Measurements from ENCODE around the gene DICER1.

The DICER1 gene

DNA sequence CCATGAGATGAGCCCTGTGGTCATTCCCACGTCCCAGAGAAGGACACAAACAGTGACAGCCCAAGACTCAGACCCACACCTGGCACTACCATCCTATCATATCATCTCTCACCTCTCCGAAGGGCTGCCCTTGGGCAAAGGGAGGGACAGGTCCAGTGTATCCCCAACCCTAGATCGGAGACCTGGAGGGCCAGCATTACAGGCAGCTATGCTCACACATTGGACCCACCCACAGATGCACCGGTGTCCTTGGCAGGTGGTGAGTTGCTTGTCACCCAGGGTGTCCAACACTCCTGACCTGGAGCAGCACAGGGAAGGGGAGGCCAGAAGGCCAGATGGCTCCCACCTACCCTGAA is 117.4 kb downstream of the DICER1 start:
- TF ChIP-seq CTCF (IDR thresholded peaks at IDR 0.05; ENCODE audit: extremely low read depth, insufficient read depth, missing control alignments) = no peak
- in situ Hi-C loops (cut with MboI; ENCODE audit: low pct_unique_long_range_greater_than_20kb, low sequenced_read_pairs, unreplicated experiment) = no loop called here
- no peak for DNase-seq (ENCODE audit: low spot score)

- in situ Hi-C loops (cut with MboI; ENCODE audit: low pct_unique_long_range_greater_than_20kb, low sequenced_read_pairs, unreplicated experiment) = no loop called here
- TF ChIP-seq CTCF (IDR thresholded peaks at IDR 0.05; ENCODE audit: extremely low read depth, insufficient read depth, missing control alignments) = no peak
- no peak for DNase-seq (ENCODE audit: low spot score)
Measured at GRCh38 chr14:95039259-95039992, 117.9 kb downstream of the DICER1 start.

- no peak for DNase-seq (ENCODE audit: low spot score)
- in situ Hi-C loops (cut with MboI; ENCODE audit: low pct_unique_long_range_greater_than_20kb, low sequenced_read_pairs, unreplicated experiment) = no loop called here
- TF ChIP-seq CTCF (IDR thresholded peaks at IDR 0.05; ENCODE audit: extremely low read depth, insufficient read depth, missing control alignments) = no peak
Measured at GRCh38 chr14:95038521-95039250, 118.6 kb downstream of the DICER1 start.

DNA sequence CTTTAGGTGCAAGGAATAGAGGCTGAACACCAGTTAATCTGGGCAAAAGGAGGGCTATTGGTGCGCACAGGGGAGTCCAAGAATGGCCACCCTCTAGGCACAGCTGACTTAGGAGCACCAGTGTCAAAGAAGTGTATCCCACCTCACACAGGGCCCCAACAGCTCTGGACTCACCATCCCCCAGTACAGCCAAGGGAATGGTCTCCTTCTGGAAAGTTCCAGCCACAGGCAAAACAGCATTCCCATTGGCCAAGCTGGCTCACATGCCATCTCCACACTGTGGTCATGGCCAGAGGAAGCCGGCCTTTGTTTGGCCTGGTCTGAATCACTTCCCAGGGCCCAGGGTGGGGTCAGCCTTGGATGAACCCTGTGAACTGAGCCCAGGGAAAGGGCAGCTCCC is 120.1 kb downstream of the DICER1 start:
- in situ Hi-C loops (cut with MboI; ENCODE audit: low pct_unique_long_range_greater_than_20kb, low sequenced_read_pairs, unreplicated experiment) = no loop called here
- DNase-seq (ENCODE audit: low spot score) = no peak
- no peak for TF ChIP-seq CTCF (IDR thresholded peaks at IDR 0.05; ENCODE audit: extremely low read depth, insufficient read depth, missing control alignments)
